Astrocyte (in vitro differentiated cells and primary cell): ENCODE measurements around the gene INPP4B.
"Not testable (repeated sequence)": the region's sequence is repeated elsewhere in the genome, so short reads cannot be mapped to it uniquely, and the experiment has no call there.

ENCODE experiments used
- CTCF ChIP-seq: IDR thresholded peaks from 2 replicates; pipeline ENCODE4 v1.5.1; 2011; ENCODE audit warnings: low read depth, mild to moderate bottlenecking, inconsistent platforms, low read length, moderate library complexity; ENCODE audit not compliant: insufficient read depth
- EZH2 ChIP-seq: IDR thresholded peaks from 2 replicates; pipeline ENCODE4 v1.6.1; 2012; ENCODE audit warnings: mild to moderate bottlenecking, low read length, inconsistent platforms; ENCODE audit not compliant: insufficient read depth

- not testable (repeated sequence) for TF ChIP-seq CTCF, EZH2
Observed at GRCh38 chr4:142397364-142397991, 448.6 kb downstream of the INPP4B start.
